ENCODE data around the gene EML4. TPM values are rescaled to one million over a fixed set of nuclear protein-coding genes. Genes with fewer than 3 reads are reported as not detected.
"Not testable (repeated sequence)": the region's sequence is repeated elsewhere in the genome, so short reads cannot be mapped to it uniquely, and the experiment has no call there.

The EML4 gene
- polyA plus RNA-seq, 1 of the 3 experiments (the other 2 are of a cell fraction), result 35.0 TPM

GRCh38 chr2:42126873-42127272 lies 42.3 kb upstream of the EML4 start:
- H4K20me1 ChIP-seq (ENCODE audit: insufficient read depth); POLR2A ChIA-PET; H3K4me3 ChIP-seq (ENCODE audit: low read depth in 2 of 2, low read length in 1 of 2); H3K4me2 ChIP-seq; H3F3A ChIP-seq (replicated peaks; ENCODE audit: insufficient read depth); H3K27ac ChIP-seq (ENCODE audit: low read depth in 2 of 2, low read length in 1 of 2); H3K9me2 ChIP-seq; H3K79me2 ChIP-seq (ENCODE audit: insufficient read depth); H3K9me3 ChIP-seq; H3K9ac ChIP-seq; H2AFZ ChIP-seq (ENCODE audit: low read depth); H3K27me3 ChIP-seq (ENCODE audit: insufficient read depth); DNase-seq; H3K36me3 ChIP-seq (replicated peaks in 1 of 2; ENCODE audit: control insufficient read depth in 1 of 2, insufficient read depth in 2 of 2, low read length in 1 of 2): not testable (repeated sequence)
- WGBS (ENCODE audit: low lambda C conversion rate), result 90% methylated on average over 10 of the region's 10 CpGs
- CTCF ChIA-PET, result interaction anchor here (0.7 to 1.5 kb wide), 6 partner anchors 11 to 207 kb away, joined by 3 to 5 read pairs (median 3); no protein-coding TSS in a partner anchor
- H3K4me1 ChIP-seq (ENCODE audit: control insufficient read depth in 1 of 2, insufficient read depth in 2 of 2, low read depth in 1 of 2, low read length in 1 of 2), result peaks cover 42 to 48% of the 10 kb centered on the region in 2 experiments; a peak in 3 of 4 replicates

GRCh38 chr2:42127425-42128424 lies 41.4 kb upstream of the EML4 start:
- Histone ChIP-seq H3K4me2 (no peak overlapping the region), H4K20me1 (ENCODE audit: insufficient read depth) (no peaks in the 10 kb centered on the region), H3K9ac (no peak overlapping the region), H3K4me3 (ENCODE audit: low read depth in 2 of 2, low read length in 1 of 2) (no peak overlapping the region), H3K27me3 (ENCODE audit: insufficient read depth) (no peaks in the 10 kb centered on the region), H3K27ac (ENCODE audit: low read depth in 2 of 2, low read length in 1 of 2) (no peak overlapping the region), H2AFZ (ENCODE audit: low read depth) (no peak overlapping the region), H3K36me3 (replicated peaks in 1 of 2; ENCODE audit: control insufficient read depth in 1 of 2, insufficient read depth in 2 of 2, low read length in 1 of 2) (no peaks in the 10 kb centered on the region), H3K79me2 (ENCODE audit: insufficient read depth) (no peaks in the 10 kb centered on the region), H3K4me1 (ENCODE audit: control insufficient read depth in 1 of 2, insufficient read depth in 2 of 2, low read depth in 1 of 2, low read length in 1 of 2) (peaks cover 51 to 56% of the 10 kb centered on the region in 2 experiments; a peak in 3 of 4 replicates), H3K9me3 (no peaks in the 10 kb centered on the region), H3F3A (replicated peaks; ENCODE audit: insufficient read depth) (peaks cover 16% of the 10 kb centered on the region), H3K9me2 (no peaks in the 10 kb centered on the region)
- TF ChIP-seq, protein P1, sequence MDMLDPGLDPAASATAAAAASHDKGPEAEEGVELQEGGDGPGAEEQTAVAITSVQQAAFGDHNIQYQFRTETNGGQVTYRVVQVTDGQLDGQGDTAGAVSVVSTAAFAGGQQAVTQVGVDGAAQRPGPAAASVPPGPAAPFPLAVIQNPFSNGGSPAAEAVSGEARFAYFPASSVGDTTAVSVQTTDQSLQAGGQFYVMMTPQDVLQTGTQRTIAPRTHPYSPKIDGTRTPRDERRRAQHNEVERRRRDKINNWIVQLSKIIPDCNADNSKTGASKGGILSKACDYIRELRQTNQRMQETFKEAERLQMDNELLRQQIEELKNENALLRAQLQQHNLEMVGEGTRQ (IDR thresholded peaks at IDR 0.05; ENCODE audit: borderline replicate concordance, low read depth, low read length), result no peak
- TF ChIP-seq NFIC (IDR thresholded peaks at IDR 0.05; ENCODE audit: borderline replicate concordance), result no peak
- no peak for TF ChIP-seq GATA2 (CRISPR knock-in tag; IDR thresholded peaks at IDR 0.05)
- TF ChIP-seq SMC3 (IDR thresholded peaks at IDR 0.05; ENCODE audit: low read depth, low read length), result no peak
- TF ChIP-seq POLR2AphosphoS5 (IDR thresholded peaks at IDR 0.05; ENCODE audit: low read depth, low read length), result no peak
- TF ChIP-seq MEF2A (IDR thresholded peaks at IDR 0.05; ENCODE audit: borderline replicate concordance, low read depth), result no peak
- no peak for TF ChIP-seq MAX (IDR thresholded peaks at IDR 0.05; ENCODE audit: low read depth)
- no peak for TF ChIP-seq CHD2 (IDR thresholded peaks at IDR 0.05; ENCODE audit: low read length, partially characterized antibody)
- TF ChIP-seq CTCF (IDR thresholded peaks at IDR 0.05), result no peak
- no peak for TF ChIP-seq TAF1 (IDR thresholded peaks at IDR 0.05; ENCODE audit: borderline replicate concordance, low read depth, low read length)
- TF ChIP-seq FOSL2 (IDR thresholded peaks at IDR 0.05; ENCODE audit: borderline replicate concordance, low read depth), result no peak
- 78% methylated on average over 5 of the region's 5 CpGs for WGBS (ENCODE audit: low lambda C conversion rate)
- ChIA-PET POLR2A (no interaction called here), CTCF (interaction anchor here (0.7 to 1.9 kb wide), 8 partner anchors 11 to 258 kb away, joined by 3 to 5 read pairs (median 3); no protein-coding TSS in a partner anchor)
- no peak for DNase-seq

All from SK-N-SH (cell line).